HUES48 (cell line): Measurements from ENCODE around the gene TRNP1.
A peak's percentile ranks its signal among the peaks of the same experiment; 100 is the strongest.
"Not testable (repeated sequence)": the region's sequence is repeated elsewhere in the genome, so short reads cannot be mapped to it uniquely, and the experiment has no call there.

Experiments used
- H3K27ac ChIP-seq: one replicate; pipeline ENCODE4 v1.7.0; 2013; ENCODE audit warnings: low read depth, low read length, inconsistent platforms
- H3K27me3 ChIP-seq: 2 replicates; pipeline ENCODE4 v1.6.1; 2013; ENCODE audit warnings: mild to moderate bottlenecking, low read length; ENCODE audit not compliant: control insufficient read depth, insufficient read depth
- H3K36me3 ChIP-seq: 2 replicates; pipeline ENCODE4 v1.6.1; 2013; ENCODE audit warnings: low read length; ENCODE audit not compliant: control insufficient read depth, insufficient read depth
- H3K4me1 ChIP-seq: 2 replicates; pipeline ENCODE4 v1.6.1; 2013; ENCODE audit warnings: mild to moderate bottlenecking, low read length; ENCODE audit not compliant: control insufficient read depth, insufficient read depth
- H3K4me3 ChIP-seq: 2 replicates; pipeline ENCODE4 v1.5.1; 2013; ENCODE audit warnings: mild to moderate bottlenecking, low read depth, low read length
- H3K9ac ChIP-seq: 2 replicates; pipeline ENCODE4 v1.6.1; 2013; ENCODE audit warnings: mild to moderate bottlenecking, low read depth, low read length, moderate library complexity
- H3K9me3 ChIP-seq: 2 replicates; pipeline ENCODE4 v1.6.1; 2013; ENCODE audit warnings: low read length; ENCODE audit not compliant: control insufficient read depth, insufficient read depth

TRNP1 gene

GRCh38 chr1:26972821-26973220 is 20.7 kb upstream of the TRNP1 start:
- H3K27ac ChIP-seq = no peak overlapping the region

GRCh38 chr1:26976621-26977510 is 16.6 kb upstream of the TRNP1 start:
- H3K27me3 ChIP-seq = no peaks in the 10 kb centered on the region
- H3K9ac ChIP-seq = no peak overlapping the region
- no peaks in the 10 kb centered on the region for H3K9me3 ChIP-seq
- no peak overlapping the region for H3K27ac ChIP-seq
- H3K36me3 ChIP-seq = no peaks in the 10 kb centered on the region
- no peak overlapping the region for H3K4me3 ChIP-seq
- peaks cover 12% of the 10 kb centered on the region; the same call in 1 of the 2 replicates for H3K4me1 ChIP-seq

More at GRCh38 chr1:26972821-26973220, 20.7 kb upstream of the TRNP1 start:
- Histone ChIP-seq H3K36me3 (no peaks in the 10 kb centered on the region), H3K4me3 (no peak overlapping the region), H3K9me3 (no peaks in the 10 kb centered on the region), H3K9ac (no peak overlapping the region), H3K4me1 (peaks cover 12% of the 10 kb centered on the region; the same call in 1 of the 2 replicates), H3K27me3 (no peaks in the 10 kb centered on the region)

- Histone ChIP-seq H3K27me3 (no peaks in the 10 kb centered on the region), H3K27ac (no peak overlapping the region), H3K36me3 (no peaks in the 10 kb centered on the region), H3K4me1 (0 out of 2 replicates have a peak, but pooled peaks cover 4% of the 10 kb centered on the region), H3K9ac (no peak overlapping the region), H3K4me3 (no peak overlapping the region), H3K9me3 (no peaks in the 10 kb centered on the region)
Observed at GRCh38 chr1:26978901-26979300, 14.6 kb upstream of the TRNP1 start.

- H3K9me3 ChIP-seq = no peaks in the 10 kb centered on the region
- H3K9ac ChIP-seq = no peak overlapping the region
- H3K27ac ChIP-seq = no peak overlapping the region
- no peaks in the 10 kb centered on the region for H3K4me1 ChIP-seq
- H3K36me3 ChIP-seq = no peaks in the 10 kb centered on the region
- no peak overlapping the region for H3K4me3 ChIP-seq
- no peaks in the 10 kb centered on the region for H3K27me3 ChIP-seq
Observed at GRCh38 chr1:26981146-26981846, 12.2 kb upstream of the TRNP1 start.

GRCh38 chr1:26983863-26984262 is 9.6 kb upstream of the TRNP1 start:
- Histone ChIP-seq H3K4me1 (no peaks in the 10 kb centered on the region), H3K36me3 (no peaks in the 10 kb centered on the region), H3K27me3 (no peaks in the 10 kb centered on the region), H3K27ac (no peak overlapping the region), H3K9me3 (no peaks in the 10 kb centered on the region), H3K9ac (no peak overlapping the region), H3K4me3 (no peak overlapping the region)

GRCh38 chr1:26984291-26984690 is 9.2 kb upstream of the TRNP1 start:
- H3K9me3 ChIP-seq = no peaks in the 10 kb centered on the region
- H3K36me3 ChIP-seq = no peaks in the 10 kb centered on the region
- no peak overlapping the region for H3K4me3 ChIP-seq
- no peaks in the 10 kb centered on the region for H3K27me3 ChIP-seq
- no peak overlapping the region for H3K27ac ChIP-seq
- H3K4me1 ChIP-seq = no peaks in the 10 kb centered on the region
- no peak overlapping the region for H3K9ac ChIP-seq

- H3K27me3 ChIP-seq = no peaks in the 10 kb centered on the region
- no peak overlapping the region for H3K4me3 ChIP-seq
- H3K27ac ChIP-seq = no peak overlapping the region
- no peaks in the 10 kb centered on the region for H3K36me3 ChIP-seq
- H3K9me3 ChIP-seq = no peaks in the 10 kb centered on the region
- 0 out of 2 replicates have a peak, but pooled peaks cover 3% of the 10 kb centered on the region for H3K4me1 ChIP-seq
- H3K9ac ChIP-seq = no peak overlapping the region
Observed at GRCh38 chr1:26986658-26987057, 6.8 kb upstream of the TRNP1 start.

GRCh38 chr1:26989403-26990109 is 3.9 kb upstream of the TRNP1 start:
- H3K4me1 ChIP-seq, H3K9ac ChIP-seq, H3K9me3 ChIP-seq, H3K4me3 ChIP-seq, H3K27me3 ChIP-seq, H3K36me3 ChIP-seq, H3K27ac ChIP-seq: not testable (repeated sequence)

- H3K4me3 ChIP-seq = no peak overlapping the region
- peaks cover 20% of the 10 kb centered on the region for H3K4me1 ChIP-seq
- no peaks in the 10 kb centered on the region for H3K9me3 ChIP-seq
- no peak overlapping the region for H3K9ac ChIP-seq
- H3K27ac ChIP-seq = peak overlapping the region; percentile 78
- peaks cover 14% of the 10 kb centered on the region for H3K36me3 ChIP-seq
- no peaks in the 10 kb centered on the region for H3K27me3 ChIP-seq
Observed at GRCh38 chr1:26991310-26992116, 2.0 kb upstream of the TRNP1 start.

GRCh38 chr1:26994020-26994786 is 711 bp downstream of the TRNP1 start:
- Histone ChIP-seq H3K27me3 (no peaks in the 10 kb centered on the region), H3K4me3 (peak overlapping the region; percentile 90), H3K36me3 (peaks cover 17% of the 10 kb centered on the region), H3K9ac (peak overlapping the region; percentile 78), H3K9me3 (no peaks in the 10 kb centered on the region), H3K27ac (no peak overlapping the region), H3K4me1 (peaks cover 42% of the 10 kb centered on the region)
